T-helper 1 cell treated with Interleukin-12 subunit alpha and Interleukin-12 subunit beta and Interleukin-4 antibody, amounts not matched to agents 30 μg/mL and 1 μg/mL, for 36 hours (primary cell): ENCODE data around the gene STK32C.
"Not testable (repeated sequence)": the region's sequence is repeated elsewhere in the genome, so short reads cannot be mapped to it uniquely, and the experiment has no call there.

Source experiments
- H3K27ac Mint-ChIP-seq: one replicate; pipeline ENCODE4 v1.8.0; 2021; ENCODE audit warnings: mild to moderate bottlenecking, mixed read lengths
- H3K27me3 Mint-ChIP-seq: one replicate; pipeline ENCODE4 v1.8.0; 2021; ENCODE audit warnings: low read depth, mixed read lengths
- H3K36me3 Mint-ChIP-seq: one replicate; pipeline ENCODE4 v1.8.0; 2021; ENCODE audit warnings: low read depth, mixed read lengths
- H3K4me1 Mint-ChIP-seq: one replicate; pipeline ENCODE4 v1.8.0; 2021; ENCODE audit warnings: low read depth, mixed read lengths
- H3K4me3 Mint-ChIP-seq: one replicate; pipeline ENCODE4 v1.8.0; 2021; ENCODE audit warnings: mild to moderate bottlenecking, moderate library complexity, mixed read lengths
- H3K9me3 Mint-ChIP-seq: one replicate; pipeline ENCODE4 v1.8.0; 2021; ENCODE audit warnings: mixed read lengths

STK32C gene

GRCh38 chr10:132276706-132277105, 31.0 kb downstream of the STK32C start:
- no peak overlapping the region for H3K4me3 Mint-ChIP-seq
- peaks cover 4% of the 10 kb centered on the region for H3K4me1 Mint-ChIP-seq
- no peaks in the 10 kb centered on the region for H3K27me3 Mint-ChIP-seq
- H3K36me3 Mint-ChIP-seq, result no peaks in the 10 kb centered on the region
- no peak overlapping the region for H3K27ac Mint-ChIP-seq
- H3K9me3 Mint-ChIP-seq, result no peaks in the 10 kb centered on the region

- no peaks in the 10 kb centered on the region for H3K9me3 Mint-ChIP-seq
- H3K4me3 Mint-ChIP-seq, result no peak overlapping the region
- no peak overlapping the region for H3K27ac Mint-ChIP-seq
- no peaks in the 10 kb centered on the region for H3K36me3 Mint-ChIP-seq
- H3K4me1 Mint-ChIP-seq, result peaks cover 4% of the 10 kb centered on the region
- no peaks in the 10 kb centered on the region for H3K27me3 Mint-ChIP-seq
Observed at GRCh38 chr10:132276179-132276675, 31.5 kb downstream of the STK32C start.

- no peaks in the 10 kb centered on the region for H3K36me3 Mint-ChIP-seq
- H3K27ac Mint-ChIP-seq, result no peak overlapping the region
- no peaks in the 10 kb centered on the region for H3K27me3 Mint-ChIP-seq
- H3K9me3 Mint-ChIP-seq, result no peaks in the 10 kb centered on the region
- peaks cover 1% of the 10 kb centered on the region for H3K4me1 Mint-ChIP-seq
- H3K4me3 Mint-ChIP-seq, result no peak overlapping the region
Observed at GRCh38 chr10:132275426-132276178, 32.1 kb downstream of the STK32C start.

- no peaks in the 10 kb centered on the region for H3K36me3 Mint-ChIP-seq
- no peaks in the 10 kb centered on the region for H3K4me1 Mint-ChIP-seq
- H3K4me3 Mint-ChIP-seq, result no peak overlapping the region
- no peaks in the 10 kb centered on the region for H3K9me3 Mint-ChIP-seq
- no peak overlapping the region for H3K27ac Mint-ChIP-seq
- H3K27me3 Mint-ChIP-seq, result no peaks in the 10 kb centered on the region
Observed at GRCh38 chr10:132274986-132275385, 32.8 kb downstream of the STK32C start.

- H3K9me3 Mint-ChIP-seq, result no peaks in the 10 kb centered on the region
- H3K4me1 Mint-ChIP-seq, result no peaks in the 10 kb centered on the region
- H3K27me3 Mint-ChIP-seq, result no peaks in the 10 kb centered on the region
- no peaks in the 10 kb centered on the region for H3K36me3 Mint-ChIP-seq
- H3K4me3 Mint-ChIP-seq, result no peak overlapping the region
- H3K27ac Mint-ChIP-seq, result no peak overlapping the region
Observed at GRCh38 chr10:132274581-132274980, 33.2 kb downstream of the STK32C start.

- Mint-ChIP-seq H3K9me3 (no peaks in the 10 kb centered on the region), H3K36me3 (no peaks in the 10 kb centered on the region), H3K4me1 (no peaks in the 10 kb centered on the region)
Observed at GRCh38 chr10:132273966-132274365, 33.8 kb downstream of the STK32C start.

GRCh38 chr10:132273304-132273944, 34.3 kb downstream of the STK32C start:
- no peaks in the 10 kb centered on the region for H3K27me3 Mint-ChIP-seq

More at GRCh38 chr10:132273966-132274365, 33.8 kb downstream of the STK32C start:
- Mint-ChIP-seq H3K4me3 (no peak overlapping the region), H3K27ac (no peak overlapping the region), H3K27me3 (no peaks in the 10 kb centered on the region)

GRCh38 chr10:132272231-132272971, 35.3 kb downstream of the STK32C start:
- Mint-ChIP-seq H3K4me3 (no peak overlapping the region), H3K4me1 (no peaks in the 10 kb centered on the region), H3K9me3 (peaks cover 15% of the 10 kb centered on the region), H3K36me3 (no peaks in the 10 kb centered on the region), H3K27ac (no peak overlapping the region), H3K27me3 (no peaks in the 10 kb centered on the region)

More at GRCh38 chr10:132273304-132273944, 34.3 kb downstream of the STK32C start:
- no peaks in the 10 kb centered on the region for H3K4me1 Mint-ChIP-seq
- H3K27ac Mint-ChIP-seq, result no peak overlapping the region
- no peaks in the 10 kb centered on the region for H3K36me3 Mint-ChIP-seq
- no peak overlapping the region for H3K4me3 Mint-ChIP-seq
- H3K9me3 Mint-ChIP-seq, result peaks cover 5% of the 10 kb centered on the region

GRCh38 chr10:132271458-132272230, 36.1 kb downstream of the STK32C start:
- Mint-ChIP-seq H3K27ac (no peak overlapping the region), H3K36me3 (no peaks in the 10 kb centered on the region), H3K27me3 (no peaks in the 10 kb centered on the region), H3K4me1 (no peaks in the 10 kb centered on the region), H3K4me3 (no peak overlapping the region), H3K9me3 (peaks cover 16% of the 10 kb centered on the region)

GRCh38 chr10:132270721-132271457, 36.9 kb downstream of the STK32C start:
- Mint-ChIP-seq H3K4me1 (peaks cover 3% of the 10 kb centered on the region), H3K27ac (no peak overlapping the region), H3K4me3 (no peak overlapping the region), H3K9me3 (peaks cover 16% of the 10 kb centered on the region), H3K36me3 (no peaks in the 10 kb centered on the region), H3K27me3 (no peaks in the 10 kb centered on the region)

- Mint-ChIP-seq H3K4me1 (peaks cover 3% of the 10 kb centered on the region), H3K4me3 (no peak overlapping the region), H3K27ac (no peak overlapping the region), H3K9me3 (peaks cover 16% of the 10 kb centered on the region), H3K27me3 (no peaks in the 10 kb centered on the region), H3K36me3 (no peaks in the 10 kb centered on the region)
Observed at GRCh38 chr10:132270256-132270655, 37.5 kb downstream of the STK32C start.

GRCh38 chr10:132269266-132270230, 38.2 kb downstream of the STK32C start:
- Mint-ChIP-seq H3K27ac (no peak overlapping the region), H3K36me3 (no peaks in the 10 kb centered on the region), H3K9me3 (peaks cover 16% of the 10 kb centered on the region), H3K27me3 (no peaks in the 10 kb centered on the region), H3K4me3 (no peak overlapping the region), H3K4me1 (peaks cover 3% of the 10 kb centered on the region)

GRCh38 chr10:132267916-132268315, 39.8 kb downstream of the STK32C start:
- peaks cover 16% of the 10 kb centered on the region for H3K9me3 Mint-ChIP-seq
- H3K4me1 Mint-ChIP-seq, H3K27ac Mint-ChIP-seq: not testable (repeated sequence)

More at GRCh38 chr10:132267916-132268315, 39.8 kb downstream of the STK32C start:
- not testable (repeated sequence) for H3K36me3 Mint-ChIP-seq, H3K27me3 Mint-ChIP-seq, H3K4me3 Mint-ChIP-seq
